ENCODE data around the gene CNTRL. TPM values are rescaled to one million over a fixed set of nuclear protein-coding genes. Genes with fewer than 3 reads are reported as not detected.

Gene CNTRL, protein sequence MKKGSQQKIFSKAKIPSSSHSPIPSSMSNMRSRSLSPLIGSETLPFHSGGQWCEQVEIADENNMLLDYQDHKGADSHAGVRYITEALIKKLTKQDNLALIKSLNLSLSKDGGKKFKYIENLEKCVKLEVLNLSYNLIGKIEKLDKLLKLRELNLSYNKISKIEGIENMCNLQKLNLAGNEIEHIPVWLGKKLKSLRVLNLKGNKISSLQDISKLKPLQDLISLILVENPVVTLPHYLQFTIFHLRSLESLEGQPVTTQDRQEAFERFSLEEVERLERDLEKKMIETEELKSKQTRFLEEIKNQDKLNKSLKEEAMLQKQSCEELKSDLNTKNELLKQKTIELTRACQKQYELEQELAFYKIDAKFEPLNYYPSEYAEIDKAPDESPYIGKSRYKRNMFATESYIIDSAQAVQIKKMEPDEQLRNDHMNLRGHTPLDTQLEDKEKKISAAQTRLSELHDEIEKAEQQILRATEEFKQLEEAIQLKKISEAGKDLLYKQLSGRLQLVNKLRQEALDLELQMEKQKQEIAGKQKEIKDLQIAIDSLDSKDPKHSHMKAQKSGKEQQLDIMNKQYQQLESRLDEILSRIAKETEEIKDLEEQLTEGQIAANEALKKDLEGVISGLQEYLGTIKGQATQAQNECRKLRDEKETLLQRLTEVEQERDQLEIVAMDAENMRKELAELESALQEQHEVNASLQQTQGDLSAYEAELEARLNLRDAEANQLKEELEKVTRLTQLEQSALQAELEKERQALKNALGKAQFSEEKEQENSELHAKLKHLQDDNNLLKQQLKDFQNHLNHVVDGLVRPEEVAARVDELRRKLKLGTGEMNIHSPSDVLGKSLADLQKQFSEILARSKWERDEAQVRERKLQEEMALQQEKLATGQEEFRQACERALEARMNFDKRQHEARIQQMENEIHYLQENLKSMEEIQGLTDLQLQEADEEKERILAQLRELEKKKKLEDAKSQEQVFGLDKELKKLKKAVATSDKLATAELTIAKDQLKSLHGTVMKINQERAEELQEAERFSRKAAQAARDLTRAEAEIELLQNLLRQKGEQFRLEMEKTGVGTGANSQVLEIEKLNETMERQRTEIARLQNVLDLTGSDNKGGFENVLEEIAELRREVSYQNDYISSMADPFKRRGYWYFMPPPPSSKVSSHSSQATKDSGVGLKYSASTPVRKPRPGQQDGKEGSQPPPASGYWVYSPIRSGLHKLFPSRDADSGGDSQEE (N-terminal part only)
- total RNA-seq (2021; fragmentation: NEBNext Ultra II Directional; extraction: Animal tissue kit (Norgen Biotek cat#: 25700)): 13.9 and 14.3 TPM in 2 replicates
- 4.1 and 5.1 TPM in 2 replicates for polyA plus RNA-seq (2011; rRNA removed)
- polyA plus RNA-seq (2011; cell fraction: cytosol; rRNA removed): 6.5 TPM
- polyA plus RNA-seq (2011; cell fraction: nucleus; rRNA removed): 12.1 TPM
- 7.6 to 8.8 TPM (median 8.3 TPM) in 4 replicates for polyA plus RNA-seq (2012, experiment 1 of 2)
- polyA plus RNA-seq (2012, experiment 2 of 2): 0.42 TPM
- polyA plus RNA-seq (2013, experiment 1 of 2): 9.4 TPM
- 8.5 TPM for polyA plus RNA-seq (2013, experiment 2 of 2)
- polyA minus RNA-seq (2011; rRNA and poly(A)+ RNA removed): 10.9 and 13.5 TPM in 2 replicates
- polyA minus RNA-seq (2011; cell fraction: cytosol; rRNA and poly(A)+ RNA removed): 7.2 TPM
- polyA minus RNA-seq (2011; cell fraction: nucleus; rRNA and poly(A)+ RNA removed): 22.1 TPM
- long read RNA-seq, experiment 1, partial matches to known transcripts: 2 of 5 reads
- long read RNA-seq, experiment 1, other reads (novel, unspliced or antisense): 2 of 5 reads
- long read RNA-seq, experiment 2, partial matches to known transcripts: 4 of 4 reads
- long read RNA-seq, experiment 2, other reads (novel, unspliced or antisense): 0 of 4 reads

DNA sequence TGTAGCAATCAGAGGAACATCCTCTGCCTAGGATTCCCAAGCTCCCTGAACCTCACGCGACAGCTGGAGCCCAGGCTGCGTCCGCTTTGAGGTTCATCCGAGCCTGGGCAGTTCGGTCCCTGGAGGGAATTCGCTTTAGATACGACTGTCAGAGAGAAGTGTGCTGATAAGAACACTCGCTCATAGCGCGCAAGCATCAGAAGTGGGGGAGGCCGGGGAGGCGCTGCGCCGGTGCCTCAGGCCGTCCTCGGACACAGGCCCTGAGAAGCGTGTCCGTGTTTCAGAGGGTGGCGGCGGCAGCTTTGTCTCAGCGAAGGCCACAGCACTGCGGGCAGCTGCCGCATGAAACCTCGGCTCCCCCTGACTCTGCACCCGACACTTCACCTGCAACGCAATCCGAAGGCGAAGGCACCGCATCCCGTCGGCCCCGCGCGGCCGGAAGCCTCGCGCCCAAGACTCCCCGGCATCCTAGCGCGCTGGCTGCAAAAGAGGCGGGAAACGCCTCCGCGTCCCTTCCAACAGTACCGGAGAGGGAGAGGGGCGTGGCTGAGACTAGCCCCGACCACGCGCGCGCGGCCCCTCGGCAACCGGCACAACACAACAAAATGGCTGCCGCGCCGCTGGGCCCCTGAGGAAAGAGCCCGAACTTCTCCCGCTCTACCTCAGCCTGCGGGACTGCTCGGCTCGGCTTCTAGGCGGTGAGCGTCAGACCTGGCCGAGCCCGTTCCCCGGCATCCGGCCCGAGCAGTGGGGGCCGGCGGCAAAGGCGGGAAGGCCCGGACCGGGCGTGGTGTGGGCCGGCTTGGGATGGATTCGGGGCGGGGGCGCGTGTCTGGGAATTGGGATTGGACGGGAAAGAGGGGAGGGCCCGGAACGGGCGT lies at the start of gene CNTRL:
TSS of gene CNTRL (plus strand) at position 586 of the 881 bp plus-strand sequence. CDS start 13,372 bp downstream, outside the sequence.
- H3K36me3 ChIP-seq (ENCODE audit: control insufficient read depth in 2 of 4, insufficient read depth in 4 of 4, low read length in 3 of 4): no peaks in the 10 kb centered on the region
- H2AK5ac ChIP-seq (ENCODE audit: low read depth, low read length): no peak within 1 kb of the TSS
- no peaks in the 10 kb centered on the region for H3K79me2 ChIP-seq (ENCODE audit: control insufficient read depth in 1 of 2, insufficient read depth in 2 of 2, low read length in 2 of 2)
- H3K23ac ChIP-seq (ENCODE audit: insufficient read length): no peak within 1 kb of the TSS
- peaks cover 0 to 3% (median 0%) of the 10 kb centered on the region in 4 experiments; a peak in 2 of 7 replicates for H3K4me1 ChIP-seq (replicated peaks in 1 of 4; ENCODE audit: control insufficient read depth in 3 of 4, insufficient read depth in 4 of 4, low read length in 3 of 4)
- no peaks in the 10 kb centered on the region for H3K9me3 ChIP-seq (ENCODE audit: insufficient read depth in 2 of 2, low read depth in 1 of 2, low read length in 1 of 2)
- ChIA-PET CTCF (ENCODE audit: partially characterized antibody) (no interaction called here), POLR2A (ENCODE audit: partially characterized antibody) (interaction anchor here (0.8 to 1.0 kb wide), 2 partner anchors 9 to 27 kb away, joined by 3 read pairs; no protein-coding TSS in a partner anchor)
- H3K9ac ChIP-seq (replicated peaks in 1 of 4; ENCODE audit: extremely low read depth in 1 of 4, low read depth in 3 of 4, low read length in 3 of 4): peak within 1 kb of the TSS in 3 of 4 experiments; percentile 65 to 80 (median 79); a peak in 6 of 7 replicates
- peak within 1 kb of the TSS; percentile 44 for H3K18ac ChIP-seq (ENCODE audit: extremely low read depth, low read length)
- peak within 1 kb of the TSS; percentile 71; the same call in 1 of the 2 replicates for H3K27ac ChIP-seq (ENCODE audit: low read depth, low read length)
- H3K14ac ChIP-seq (ENCODE audit: insufficient read length): no peak within 1 kb of the TSS
- 2% methylated on average over 69 of the region's 85 CpGs; no CpG with 5 or more reads in 1 of the 2 experiments for WGBS, 2 experiments (ENCODE audit: extremely low coverage in 1 of 2, insufficient coverage in 1 of 2, insufficient read length in 1 of 2, insufficient replicate concordance in 2 of 2, low coverage in 1 of 2, low lambda C conversion rate in 2 of 2, missing lambda C conversion rate in 1 of 2)
- 0 out of 2 replicates have a peak within 1 kb of the TSS, but pooled peaks have one; percentile 61 for H2BK20ac ChIP-seq (ENCODE audit: low read length)
- peak; percentile 29 to 90 for DNase-seq (ENCODE audit: low read depth in 1 of 2, low spot score in 2 of 2)
- H3K23me2 ChIP-seq (ENCODE audit: low read depth, low read length): peaks cover 14% of the 10 kb centered on the region
- peak within 1 kb of the TSS; percentile 60 for H3K56ac ChIP-seq (replicated peaks; ENCODE audit: insufficient read length, low read depth, low read length)
- peak within 1 kb of the TSS; percentile 95; the same call in 1 of the 2 replicates for H2BK15ac ChIP-seq (ENCODE audit: low read length)
- peak within 1 kb of the TSS; percentile 27 for H3K4ac ChIP-seq (replicated peaks; ENCODE audit: insufficient read length, low read depth, low read length)
- H3K79me1 ChIP-seq (ENCODE audit: low read depth, low read length): no peaks in the 10 kb centered on the region
- no peak within 1 kb of the TSS for H2BK120ac ChIP-seq (replicated peaks; ENCODE audit: low read depth, low read length)
- H2AFZ ChIP-seq (ENCODE audit: low read length): peak within 1 kb of the TSS; percentile 96
- H3K4me2 ChIP-seq (ENCODE audit: insufficient read depth in 1 of 2, low read depth in 2 of 2, low read length in 2 of 2): peak within 1 kb of the TSS; percentile 83 to 97
- H3K4me3 ChIP-seq (ENCODE audit: extremely low read depth in 1 of 4, insufficient read depth in 2 of 4, low read depth in 3 of 4, low read length in 4 of 4): peak within 1 kb of the TSS; percentile 50 to 77 (median 68)
- peak within 1 kb of the TSS; percentile 77 for H4K5ac ChIP-seq (ENCODE audit: insufficient read length, low read depth, low read length)
- H3K27me3 ChIP-seq (replicated peaks in 1 of 4; ENCODE audit: control insufficient read depth in 3 of 4, extremely low read depth in 1 of 4, insufficient read depth in 3 of 4, low read length in 3 of 4): peaks cover 6 to 37% (median 28%) of the 10 kb centered on the region in 4 experiments
- H4K91ac ChIP-seq (replicated peaks; ENCODE audit: insufficient read length, low read length): peak within 1 kb of the TSS; percentile 45
- FAIRE-seq: no peak
- peak within 1 kb of the TSS; percentile 81; the same call in 1 of the 2 replicates for H2BK5ac ChIP-seq (ENCODE audit: low read depth, low read length)
- H2BK12ac ChIP-seq (ENCODE audit: low read depth, low read length): peak within 1 kb of the TSS; percentile 88
- peak within 1 kb of the TSS; percentile 90 for H4K8ac ChIP-seq (ENCODE audit: extremely low read depth, insufficient read depth, low read length)
- no peaks in the 10 kb centered on the region for H4K20me1 ChIP-seq (replicated peaks in 1 of 2; ENCODE audit: control insufficient read depth in 1 of 2, insufficient read depth in 2 of 2, low read length in 2 of 2)
- peak; percentile 31 for TF ChIP-seq CTBP2 (IDR thresholded peaks at IDR 0.05; ENCODE audit: borderline replicate concordance, insufficient read depth, insufficient read length, low read length)
